ENCODE measurements around the gene IGSF21. TPM values are rescaled to one million over a fixed set of nuclear protein-coding genes. Genes with fewer than 3 reads are reported as not detected.
A peak's percentile ranks its signal among the peaks of the same experiment; 100 is the strongest.

Gene IGSF21
- total RNA-seq, 1 experiment from 2014 or later = 5.2 TPM

DNA sequence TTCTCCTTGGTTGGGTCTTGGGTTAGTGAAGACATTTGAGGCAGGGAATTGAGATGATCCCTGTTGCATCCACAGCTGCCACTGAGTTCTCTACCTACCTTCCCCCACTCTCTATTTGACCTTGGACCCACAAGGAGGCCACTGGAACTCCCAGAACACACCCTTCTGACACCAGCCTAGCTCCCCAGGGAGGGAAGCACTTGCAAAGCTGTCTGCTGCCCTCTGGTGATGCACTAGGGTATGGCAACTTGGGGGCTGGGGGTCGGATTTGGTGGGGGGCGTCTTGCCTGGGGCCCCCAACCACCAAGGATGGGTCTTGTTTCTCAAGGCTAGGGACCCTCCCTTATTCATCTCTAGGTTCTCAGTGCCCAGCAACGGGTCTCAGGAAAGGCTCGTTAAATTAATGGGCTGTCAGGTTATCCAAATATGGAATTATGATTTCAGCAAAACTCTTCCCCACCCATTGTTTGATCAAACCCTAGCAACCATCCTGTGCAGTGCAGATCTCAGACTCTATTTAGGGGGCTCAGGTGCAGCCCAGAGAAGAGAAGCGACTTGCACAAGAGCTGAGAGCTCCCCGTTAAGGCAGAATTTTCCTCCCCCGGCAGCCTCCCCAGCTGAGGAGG is 195.3 kb downstream of the IGSF21 start:
- no peaks in the 10 kb centered on the region for H3K23me2 ChIP-seq (ENCODE audit: insufficient read length, low read depth, low read length, poor library complexity, severe bottlenecking)
- no peak overlapping the region for H2AK5ac ChIP-seq (ENCODE audit: insufficient read length, low read length)
- peaks cover 21 to 31% of the 10 kb centered on the region in 2 experiments for H3K4me1 Mint-ChIP-seq
- no peak overlapping the region for H2BK15ac ChIP-seq (ENCODE audit: low read depth, low read length)
- TF ChIP-seq, protein P1, sequence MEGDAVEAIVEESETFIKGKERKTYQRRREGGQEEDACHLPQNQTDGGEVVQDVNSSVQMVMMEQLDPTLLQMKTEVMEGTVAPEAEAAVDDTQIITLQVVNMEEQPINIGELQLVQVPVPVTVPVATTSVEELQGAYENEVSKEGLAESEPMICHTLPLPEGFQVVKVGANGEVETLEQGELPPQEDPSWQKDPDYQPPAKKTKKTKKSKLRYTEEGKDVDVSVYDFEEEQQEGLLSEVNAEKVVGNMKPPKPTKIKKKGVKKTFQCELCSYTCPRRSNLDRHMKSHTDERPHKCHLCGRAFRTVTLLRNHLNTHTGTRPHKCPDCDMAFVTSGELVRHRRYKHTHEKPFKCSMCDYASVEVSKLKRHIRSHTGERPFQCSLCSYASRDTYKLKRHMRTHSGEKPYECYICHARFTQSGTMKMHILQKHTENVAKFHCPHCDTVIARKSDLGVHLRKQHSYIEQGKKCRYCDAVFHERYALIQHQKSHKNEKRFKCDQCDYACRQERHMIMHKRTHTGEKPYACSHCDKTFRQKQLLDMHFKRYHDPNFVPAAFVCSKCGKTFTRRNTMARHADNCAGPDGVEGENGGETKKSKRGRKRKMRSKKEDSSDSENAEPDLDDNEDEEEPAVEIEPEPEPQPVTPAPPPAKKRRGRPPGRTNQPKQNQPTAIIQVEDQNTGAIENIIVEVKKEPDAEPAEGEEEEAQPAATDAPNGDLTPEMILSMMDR (conservative IDR thresholded peaks at IDR 0.05) = peak; percentile 89
- H3K9me3 ChIP-seq (ENCODE audit: control insufficient read depth, low read depth, low read length) = no peaks in the 10 kb centered on the region
- H2BK12ac ChIP-seq (ENCODE audit: insufficient read length, low read depth, low read length) = no peak overlapping the region
- no peak overlapping the region for H3K23ac ChIP-seq (ENCODE audit: insufficient read length, low read depth, low read length)
- no CpG with 5 or more reads among the region's 7 CpGs for WGBS (ENCODE audit: extremely low coverage, insufficient read length, low lambda C conversion rate)
- H3K18ac ChIP-seq (ENCODE audit: insufficient read length, low read depth, low read length) = no peak overlapping the region
- H3K27me3 Mint-ChIP-seq (ENCODE audit: low read depth) = no peaks in the 10 kb centered on the region
- H4K8ac ChIP-seq (replicated peaks; ENCODE audit: insufficient read length, low read depth, low read length) = no peak overlapping the region
- no peak overlapping the region for H2BK5ac ChIP-seq (ENCODE audit: insufficient read length, low read length)
- H4K20me1 ChIP-seq (ENCODE audit: control insufficient read depth, insufficient read depth, insufficient read length) = no peaks in the 10 kb centered on the region
- H3K79me2 ChIP-seq (ENCODE audit: insufficient read depth, low read length) = no peaks in the 10 kb centered on the region
- H3K4me1 ChIP-seq (ENCODE audit: insufficient read depth, low read length) = peaks cover 11% of the 10 kb centered on the region
- H3K4ac ChIP-seq (ENCODE audit: low read depth, low read length) = no peak overlapping the region
- peaks cover 0 to 1% (median under 1%) of the 10 kb centered on the region in 3 experiments; a peak in 3 of 7 replicates for H3K36me3 Mint-ChIP-seq (ENCODE audit: insufficient read depth in 1 of 3, low read depth in 3 of 3)
- H3K4me3 Mint-ChIP-seq = no peak overlapping the region
- no peak overlapping the region for H4K91ac ChIP-seq (ENCODE audit: insufficient read length, low read depth, low read length)
- no peak overlapping the region for H2BK20ac ChIP-seq (ENCODE audit: low read depth, low read length, poor library complexity, severe bottlenecking)
- H3K79me1 ChIP-seq (ENCODE audit: insufficient read depth, low read depth, low read length, poor library complexity, severe bottlenecking) = no peaks in the 10 kb centered on the region
- H2AFZ ChIP-seq (ENCODE audit: low read length) = no peak overlapping the region
- H3T11ph ChIP-seq (ENCODE audit: low read length) = no peak overlapping the region
- no peak overlapping the region for H4K5ac ChIP-seq (ENCODE audit: insufficient read length, low read depth, low read length)
- H3K27ac Mint-ChIP-seq = peak overlapping the region in 1 of 3 experiments; percentile 57; a peak in 1 of 7 replicates
- H2BK120ac ChIP-seq (ENCODE audit: low read depth, low read length, poor library complexity, severe bottlenecking) = no peak overlapping the region
- DNase-seq = peak; percentile 58
- no peak overlapping the region for H3K56ac ChIP-seq (ENCODE audit: insufficient read length, low read depth, low read length)
- H3K14ac ChIP-seq (ENCODE audit: insufficient read depth, low read length) = no peak overlapping the region
- no peak overlapping the region for H3K9ac ChIP-seq (ENCODE audit: extremely low read depth, insufficient read length, low read length)
- no peaks in the 10 kb centered on the region for H3K27me3 ChIP-seq (ENCODE audit: insufficient read depth, low read length)
- H3K27ac ChIP-seq (ENCODE audit: insufficient read length, low read depth, low read length) = no peak overlapping the region
- peaks cover 0 to 1% of the 10 kb centered on the region in 2 experiments; a peak in 2 of 5 replicates for H3K9me3 Mint-ChIP-seq
- H3K4me2 ChIP-seq (ENCODE audit: insufficient read depth, insufficient read length, low read length) = no peak overlapping the region

Data from H9 (cell line).